PC-3 (cell line): ENCODE measurements around the gene UBE2R2. TPM values are rescaled to one million over a fixed set of nuclear protein-coding genes. Genes with fewer than 3 reads are reported as not detected.

Source experiments
- ATAC-seq: fragments of 200-7000 bp; cut with Tn5 transposase; 2 replicates; pipeline ENCODE4 v1.9.1; 2020; ENCODE audit warnings: mild to moderate bottlenecking, moderate library complexity
- BruUV-seq: library from RNA; stranded (reverse); fragments of 400-500 nt; replicated peaks from 2 replicates; lab custom pipeline; 2021; lab: Mats Ljungman, UMichigan
- CTCF ChIA-PET: fragments of 300-600 bp; sonication (Branson Sonifier 250); formaldehyde crosslinking; loops from one replicate; lab custom pipeline; 2022; ENCODE audit warnings: antibody characterized with exemption; lab: Charles Lee
- POLR2A ChIA-PET: fragments of 300-600 bp; sonication (Branson Sonifier 250); formaldehyde crosslinking; loops from one replicate; lab custom pipeline; 2022; ENCODE audit warnings: antibody characterized with exemption; ENCODE audit not compliant: unreplicated experiment; lab: Charles Lee
- DNase-seq: peaks from one replicate; pipeline ENCODE4 v3.0.0-alpha.2; 2015
- H2AFZ ChIP-seq: fragments of 300-600 bp; sonication (generic); 2 replicates; pipeline ENCODE4 v1.6.0; 2016; ENCODE audit warnings: antibody characterized with exemption, low read length
- H3F3A ChIP-seq: fragments of 300-600 bp; sonication (generic); one replicate; pipeline ENCODE4 v1.6.0; 2017; ENCODE audit warnings: antibody characterized with exemption, low read length, control low read depth, mild to moderate bottlenecking; ENCODE audit not compliant: unreplicated experiment
- H3K27ac ChIP-seq: fragments of 300-600 bp; sonication (generic); 2 replicates; pipeline ENCODE4 v1.5.1; 2016; ENCODE audit warnings: mild to moderate bottlenecking, low read length
- H3K27me3 ChIP-seq: fragments of 300-600 bp; sonication (generic); 2 replicates; pipeline ENCODE4 v1.6.1; 2016; ENCODE audit warnings: low read length, mixed read lengths
- H3K36me3 ChIP-seq: fragments of 300-600 bp; sonication (generic); 2 replicates; pipeline ENCODE4 v1.6.1; 2016; ENCODE audit warnings: low read depth, mixed run types, low read length, mixed read lengths
- H3K4me1 ChIP-seq: fragments of 300-600 bp; sonication (generic); 2 replicates; pipeline ENCODE4 v1.5.1; 2016; ENCODE audit warnings: low read length; ENCODE audit not compliant: insufficient read depth
- H3K4me2 ChIP-seq: fragments of 300-600 bp; sonication (generic); 2 replicates; pipeline ENCODE4 v1.6.0; 2016; ENCODE audit warnings: low read length
- H3K4me3 ChIP-seq: fragments of 300-600 bp; sonication (generic); 2 replicates; pipeline ENCODE4 v1.5.1; 2016; ENCODE audit warnings: mild to moderate bottlenecking, low read length, mixed read lengths
- H3K79me2 ChIP-seq: fragments of 300-600 bp; sonication (generic); 2 replicates; pipeline ENCODE4 v1.6.1; 2017; ENCODE audit warnings: low read length, mixed read lengths
- H3K9ac ChIP-seq: fragments of 300-600 bp; sonication (generic); 2 replicates; pipeline ENCODE4 v1.6.0; 2016; ENCODE audit warnings: mild to moderate bottlenecking, low read length
- H3K9me2 ChIP-seq: fragments of 300-600 bp; sonication (generic); replicated peaks from 2 replicates; pipeline ENCODE4 v1.6.1; 2016; ENCODE audit warnings: mixed run types, low read length, mixed read lengths
- H3K9me3 ChIP-seq: fragments of 300-600 bp; sonication (generic); 2 replicates; pipeline ENCODE4 v1.6.1; 2016; ENCODE audit warnings: low read length, mixed read lengths
- H4K20me1 ChIP-seq: fragments of 300-600 bp; sonication (generic); 2 replicates; pipeline ENCODE4 v1.6.1; 2016; ENCODE audit warnings: low read length, mixed read lengths
- EZH2 ChIP-seq: fragments of 300-600 bp; sonication (generic); IDR thresholded peaks from one replicate; pipeline ENCODE4 v1.6.1; 2017; ENCODE audit warnings: antibody characterized with exemption, mild to moderate bottlenecking, low read length; ENCODE audit not compliant: unreplicated experiment
- EZH2phosphoT487 ChIP-seq: fragments of 300-600 bp; sonication (generic); IDR thresholded peaks from 2 replicates; pipeline ENCODE4 v1.6.1; 2018; ENCODE audit warnings: mild to moderate bottlenecking, antibody characterized with exemption, low read length, borderline replicate concordance
- intact Hi-C: fragments of 100-400 bp; cut with micrococcal nuclease; formaldehyde crosslinking; loops from 2 replicates; pipeline ENCODE4 v1.9.0; 2023
- total RNA-seq: library from RNA; depleted of rRNA; stranded (reverse); fragments of >200 nt; gene quantifications from 2 replicates; pipeline ENCODE4 v1.2.3, GENCODE V29; 2014
- TF ChIP-seq, protein P1 (sequence below): fragments of 300-600 bp; sonication (generic); conservative IDR thresholded peaks from 2 replicates; pipeline ENCODE4 v1.5.1; 2017; ENCODE audit warnings: antibody characterized with exemption, low read depth, mild to moderate bottlenecking, low read length

The UBE2R2 gene
- total RNA-seq, 1 experiment from 2014 or later: 18.4 TPM

DNA sequence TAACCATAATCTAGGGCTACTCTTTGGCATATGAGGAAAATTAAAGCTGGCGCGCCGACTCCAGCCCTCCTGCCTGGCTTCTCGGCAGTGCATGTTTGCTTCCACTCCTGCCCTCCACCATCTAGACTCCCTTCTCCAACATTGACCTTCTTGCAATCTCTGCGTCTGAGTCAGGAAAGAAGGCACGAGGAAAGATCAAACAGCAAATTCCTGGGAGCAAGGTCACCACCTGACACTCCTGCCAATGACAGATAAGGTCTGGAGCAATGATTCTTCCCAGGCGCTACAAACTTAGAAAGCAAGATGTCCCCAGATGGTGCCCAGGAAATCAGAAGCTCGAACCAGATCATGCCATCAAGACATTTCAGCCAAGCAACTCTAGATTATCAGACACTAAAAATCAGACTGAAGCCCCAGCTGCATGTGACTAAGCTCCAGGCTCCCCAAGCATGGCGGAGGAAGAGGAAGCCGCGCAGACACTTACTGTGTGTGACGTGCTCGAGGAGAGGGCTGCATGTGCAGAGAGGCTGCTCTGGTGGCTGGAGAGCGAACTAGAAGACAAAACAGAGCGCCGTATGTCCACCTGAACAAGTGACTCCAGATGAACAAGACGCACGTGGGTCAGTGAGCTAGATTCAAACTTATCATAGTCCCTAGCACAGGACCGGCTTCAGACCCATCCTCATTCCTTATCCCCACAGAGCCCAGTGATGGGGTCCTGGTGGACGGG is 115.3 kb downstream of the UBE2R2 start:
- no peaks in the 10 kb centered on the region for H3K9me3 ChIP-seq
- no peak overlapping the region for H2AFZ ChIP-seq
- ATAC-seq (no peak), DNase-seq (no peak)
- no peaks in the 10 kb centered on the region for H3K27me3 ChIP-seq
- no peaks in the 10 kb centered on the region for H3F3A ChIP-seq
- H3K9ac ChIP-seq: no peak overlapping the region
- no peaks in the 10 kb centered on the region for H3K4me1 ChIP-seq
- H3K27ac ChIP-seq: no peak overlapping the region
- no TSS peak for BruUV-seq
- H3K4me2 ChIP-seq: no peak overlapping the region
- no peak for TF ChIP-seq EZH2phosphoT487
- TF ChIP-seq, protein P1, sequence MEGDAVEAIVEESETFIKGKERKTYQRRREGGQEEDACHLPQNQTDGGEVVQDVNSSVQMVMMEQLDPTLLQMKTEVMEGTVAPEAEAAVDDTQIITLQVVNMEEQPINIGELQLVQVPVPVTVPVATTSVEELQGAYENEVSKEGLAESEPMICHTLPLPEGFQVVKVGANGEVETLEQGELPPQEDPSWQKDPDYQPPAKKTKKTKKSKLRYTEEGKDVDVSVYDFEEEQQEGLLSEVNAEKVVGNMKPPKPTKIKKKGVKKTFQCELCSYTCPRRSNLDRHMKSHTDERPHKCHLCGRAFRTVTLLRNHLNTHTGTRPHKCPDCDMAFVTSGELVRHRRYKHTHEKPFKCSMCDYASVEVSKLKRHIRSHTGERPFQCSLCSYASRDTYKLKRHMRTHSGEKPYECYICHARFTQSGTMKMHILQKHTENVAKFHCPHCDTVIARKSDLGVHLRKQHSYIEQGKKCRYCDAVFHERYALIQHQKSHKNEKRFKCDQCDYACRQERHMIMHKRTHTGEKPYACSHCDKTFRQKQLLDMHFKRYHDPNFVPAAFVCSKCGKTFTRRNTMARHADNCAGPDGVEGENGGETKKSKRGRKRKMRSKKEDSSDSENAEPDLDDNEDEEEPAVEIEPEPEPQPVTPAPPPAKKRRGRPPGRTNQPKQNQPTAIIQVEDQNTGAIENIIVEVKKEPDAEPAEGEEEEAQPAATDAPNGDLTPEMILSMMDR: no peak
- TF ChIP-seq EZH2: no peak
- H4K20me1 ChIP-seq: no peaks in the 10 kb centered on the region
- no peaks in the 10 kb centered on the region for H3K79me2 ChIP-seq
- H3K4me3 ChIP-seq: no peak overlapping the region
- H3K9me2 ChIP-seq: no peaks in the 10 kb centered on the region
- H3K36me3 ChIP-seq: peaks cover 18% of the 10 kb centered on the region
- CTCF ChIA-PET: no interaction called here
- POLR2A ChIA-PET: no interaction called here
- intact Hi-C loops: no loop called here

DNA sequence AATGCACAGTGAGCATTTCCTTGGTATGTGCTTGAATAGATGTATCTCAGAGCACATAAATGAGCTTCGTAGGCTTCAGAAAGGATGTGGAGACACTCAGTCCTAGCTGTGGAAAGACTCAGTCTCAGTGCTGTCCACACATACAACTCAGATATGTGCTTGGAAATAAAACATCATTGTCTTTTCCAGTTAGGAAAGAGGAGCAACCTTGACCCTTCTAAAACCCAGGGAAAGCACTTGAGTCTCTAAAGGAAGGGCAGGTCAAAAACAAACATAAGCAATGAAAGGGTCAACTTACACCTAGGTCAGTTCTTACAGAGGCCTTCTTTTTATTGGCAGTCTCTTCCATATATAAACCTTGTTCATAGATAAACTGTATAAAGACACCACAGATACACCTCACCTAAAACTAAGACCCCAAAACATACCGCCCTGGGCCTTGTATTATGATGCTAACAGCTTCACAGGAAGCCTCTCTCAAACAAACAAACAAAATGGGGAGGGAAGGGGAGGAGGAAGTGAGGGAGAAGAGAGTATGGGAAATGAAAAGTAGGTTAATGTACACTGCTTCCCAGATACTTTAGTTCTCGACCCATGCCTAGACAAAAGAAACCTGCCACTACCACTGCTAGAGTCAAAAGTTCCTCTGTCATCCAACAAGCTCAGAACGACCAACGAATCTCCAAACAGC is 117.4 kb downstream of the UBE2R2 start:
- POLR2A ChIA-PET: no interaction called here
- no peaks in the 10 kb centered on the region for H3K9me2 ChIP-seq
- no peaks in the 10 kb centered on the region for H3K79me2 ChIP-seq
- no peak overlapping the region for H2AFZ ChIP-seq
- H3K9ac ChIP-seq: no peak overlapping the region
- H3K27me3 ChIP-seq: no peaks in the 10 kb centered on the region
- CTCF ChIA-PET: no interaction called here
- BruUV-seq: no TSS peak
- ATAC-seq (no peak), DNase-seq (no peak)
- intact Hi-C loops: no loop called here
- no peaks in the 10 kb centered on the region for H3K4me1 ChIP-seq
- no peak overlapping the region for H3K27ac ChIP-seq
- no peaks in the 10 kb centered on the region for H4K20me1 ChIP-seq
- no peaks in the 10 kb centered on the region for H3K9me3 ChIP-seq
- peaks cover 18% of the 10 kb centered on the region for H3K36me3 ChIP-seq
- TF ChIP-seq EZH2 (no peak), EZH2phosphoT487 (no peak)
- TF ChIP-seq, protein P1: no peak
- H3K4me2 ChIP-seq: no peak overlapping the region
- no peaks in the 10 kb centered on the region for H3F3A ChIP-seq
- H3K4me3 ChIP-seq: no peak overlapping the region
